Activated CD8-positive, alpha-beta memory T cell treated with anti-CD3 and anti-CD28 coated beads for 48 hours (primary cell): Measurements from ENCODE around the gene BCOR.

Experiments used
- DNase-seq, 3 experiments: peaks; one replicate each; pipeline ENCODE4 v3.0.0-alpha.2; 2020; ENCODE audit warnings: low read depth in 2 of 3, low spot score in 2 of 3

The BCOR gene

GRCh38 chrX:40099055-40099958, 1.5 kb upstream of the BCOR start:
- DNase-seq, result no peak

GRCh38 chrX:40098264-40099054, 701 bp upstream of the BCOR start:
- no peak for DNase-seq

GRCh38 chrX:40097141-40097503, 636 bp downstream of the BCOR start:
- DNase-seq, result no peak

GRCh38 chrX:40096395-40097091, 1.2 kb downstream of the BCOR start:
- DNase-seq, result peak in 1 of 3 experiments; percentile 19

- DNase-seq, result no peak
Observed at GRCh38 chrX:40095583-40096394, 2.0 kb downstream of the BCOR start.

- DNase-seq, result no peak
Observed at GRCh38 chrX:40094900-40095582, 2.7 kb downstream of the BCOR start.

GRCh38 chrX:40094041-40094899, 3.5 kb downstream of the BCOR start:
- DNase-seq, result no peak

GRCh38 chrX:40093586-40093985, 4.2 kb downstream of the BCOR start:
- DNase-seq, result no peak

GRCh38 chrX:40092808-40093435, 4.8 kb downstream of the BCOR start:
- DNase-seq, result no peak

- no peak for DNase-seq
Observed at GRCh38 chrX:40091691-40092421, 5.9 kb downstream of the BCOR start.

- no peak for DNase-seq
Observed at GRCh38 chrX:40090961-40091360, 6.8 kb downstream of the BCOR start.

- DNase-seq, result no peak
Observed at GRCh38 chrX:40090050-40090804, 7.5 kb downstream of the BCOR start.

GRCh38 chrX:40088803-40089540, 8.8 kb downstream of the BCOR start:
- no peak for DNase-seq

GRCh38 chrX:40088299-40088625, 9.5 kb downstream of the BCOR start:
- DNase-seq, result no peak

GRCh38 chrX:40087425-40088298, 10.1 kb downstream of the BCOR start:
- DNase-seq, result no peak
